HFFc6 (cell line): Measurements from ENCODE around the gene CPNE7. TPM values are rescaled to one million over a fixed set of nuclear protein-coding genes. Genes with fewer than 3 reads are reported as not detected.

Experiments used
- DNase-seq: peaks from one replicate; pipeline ENCODE4 v3.0.0-alpha.2; 2018
- H3K27ac Mint-ChIP-seq: 2 replicates; pipeline ENCODE4 v1.8.0; 2020; ENCODE audit warnings: mild to moderate bottlenecking, mixed read lengths
- H3K27me3 Mint-ChIP-seq: 2 replicates; pipeline ENCODE4 v1.8.0; 2021; ENCODE audit warnings: mild to moderate bottlenecking, moderate library complexity, mixed read lengths; ENCODE audit not compliant: insufficient read depth
- H3K36me3 Mint-ChIP-seq: 2 replicates; pipeline ENCODE4 v1.8.0; 2021; ENCODE audit warnings: low read depth, mixed read lengths
- H3K4me1 Mint-ChIP-seq: 2 replicates; pipeline ENCODE4 v1.8.0; 2020; ENCODE audit warnings: low read depth, mixed read lengths
- H3K4me3 Mint-ChIP-seq: 2 replicates; pipeline ENCODE4 v1.8.0; 2020; ENCODE audit warnings: mild to moderate bottlenecking, moderate library complexity, mixed read lengths
- H3K9me3 Mint-ChIP-seq: 2 replicates; pipeline ENCODE4 v1.8.0; 2020; ENCODE audit warnings: mild to moderate bottlenecking, mixed read lengths
- total RNA-seq, 6 experiments: library from RNA; stranded (reverse); fragmentation: NEBNext Ultra II Directional; extraction: Animal tissue kit (Norgen Biotek cat#: 25700); gene quantifications; 2 replicates in 1 of 6; 3 replicates in 5 of 6; pipeline ENCODE4 v1.2.3, GENCODE V29; 2021
- TF ChIP-seq, protein P1 (sequence below): fragments of 200-600 bp; sonication (generic); IDR thresholded peaks from 2 replicates; pipeline ENCODE4 v1.5.0; 2021; ENCODE audit warnings: antibody characterized with exemption, mild to moderate bottlenecking

CPNE7 gene
- total RNA-seq, 6 experiments from 2014 or later, result 17.6 to 22.2 (median 19.3) TPM

DNA sequence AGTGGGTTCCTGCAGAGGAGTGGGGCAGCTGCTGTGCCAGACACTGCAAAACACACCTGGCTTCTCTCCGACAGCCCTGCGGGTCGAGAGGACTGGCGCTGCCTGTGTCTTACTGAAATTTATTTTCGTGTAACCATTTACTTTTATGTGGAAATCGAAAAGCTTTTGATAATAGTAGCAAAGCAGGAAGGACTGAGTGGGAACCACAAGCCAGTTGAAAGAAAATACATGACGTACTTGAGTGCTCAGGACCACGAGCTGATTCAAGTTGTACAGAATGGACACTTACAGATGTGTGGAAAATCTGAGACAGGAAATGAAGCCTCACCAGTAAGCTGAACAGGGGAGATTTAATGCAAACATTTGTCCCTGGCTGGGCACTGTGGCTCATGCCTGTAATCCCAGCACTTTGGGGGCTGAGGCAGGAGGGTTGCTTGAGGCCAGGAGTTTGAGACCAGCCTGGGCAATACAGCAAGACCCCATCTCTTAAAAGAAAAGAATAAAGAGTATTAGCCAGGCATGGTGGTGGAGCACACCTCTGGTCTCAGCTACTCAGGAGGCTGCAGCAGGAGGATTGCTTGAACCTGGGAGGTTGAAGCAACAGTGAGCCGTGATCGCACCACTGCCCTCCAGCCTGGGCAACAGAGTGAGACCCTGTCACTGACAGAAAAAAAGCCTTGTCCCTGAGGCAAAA, 26.4 kb upstream of the CPNE7 start:
- peaks cover 28% of the 10 kb centered on the region for H3K36me3 Mint-ChIP-seq
- no peak overlapping the region for H3K27ac Mint-ChIP-seq
- H3K4me1 Mint-ChIP-seq, result no peaks in the 10 kb centered on the region
- H3K27me3 Mint-ChIP-seq, result peaks cover 2% of the 10 kb centered on the region; the same call in 1 of the 2 replicates
- no peak for DNase-seq
- TF ChIP-seq, protein P1, sequence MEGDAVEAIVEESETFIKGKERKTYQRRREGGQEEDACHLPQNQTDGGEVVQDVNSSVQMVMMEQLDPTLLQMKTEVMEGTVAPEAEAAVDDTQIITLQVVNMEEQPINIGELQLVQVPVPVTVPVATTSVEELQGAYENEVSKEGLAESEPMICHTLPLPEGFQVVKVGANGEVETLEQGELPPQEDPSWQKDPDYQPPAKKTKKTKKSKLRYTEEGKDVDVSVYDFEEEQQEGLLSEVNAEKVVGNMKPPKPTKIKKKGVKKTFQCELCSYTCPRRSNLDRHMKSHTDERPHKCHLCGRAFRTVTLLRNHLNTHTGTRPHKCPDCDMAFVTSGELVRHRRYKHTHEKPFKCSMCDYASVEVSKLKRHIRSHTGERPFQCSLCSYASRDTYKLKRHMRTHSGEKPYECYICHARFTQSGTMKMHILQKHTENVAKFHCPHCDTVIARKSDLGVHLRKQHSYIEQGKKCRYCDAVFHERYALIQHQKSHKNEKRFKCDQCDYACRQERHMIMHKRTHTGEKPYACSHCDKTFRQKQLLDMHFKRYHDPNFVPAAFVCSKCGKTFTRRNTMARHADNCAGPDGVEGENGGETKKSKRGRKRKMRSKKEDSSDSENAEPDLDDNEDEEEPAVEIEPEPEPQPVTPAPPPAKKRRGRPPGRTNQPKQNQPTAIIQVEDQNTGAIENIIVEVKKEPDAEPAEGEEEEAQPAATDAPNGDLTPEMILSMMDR, result no peak
- no peaks in the 10 kb centered on the region for H3K9me3 Mint-ChIP-seq
- H3K4me3 Mint-ChIP-seq, result no peak overlapping the region

- TF ChIP-seq, protein P1, result no peak
- H3K36me3 Mint-ChIP-seq, result peaks cover 28% of the 10 kb centered on the region
- H3K4me1 Mint-ChIP-seq, result no peaks in the 10 kb centered on the region
- H3K27me3 Mint-ChIP-seq, result peaks cover 2% of the 10 kb centered on the region; the same call in 1 of the 2 replicates
- no peak overlapping the region for H3K4me3 Mint-ChIP-seq
- no peak for DNase-seq
- no peaks in the 10 kb centered on the region for H3K9me3 Mint-ChIP-seq
- no peak overlapping the region for H3K27ac Mint-ChIP-seq
These were observed 25.0 kb upstream of the CPNE7 start for GRCh38 chr16:89550421-89551007.

GRCh38 chr16:89552329-89552728, 23.2 kb upstream of the CPNE7 start:
- H3K27ac Mint-ChIP-seq, result no peak overlapping the region
- TF ChIP-seq, protein P1, result no peak
- H3K4me1 Mint-ChIP-seq, result peaks cover 3% of the 10 kb centered on the region
- no peak overlapping the region for H3K4me3 Mint-ChIP-seq
- no peak for DNase-seq
- no peaks in the 10 kb centered on the region for H3K9me3 Mint-ChIP-seq
- H3K27me3 Mint-ChIP-seq, result peaks cover 2% of the 10 kb centered on the region; the same call in 1 of the 2 replicates
- H3K36me3 Mint-ChIP-seq, result peaks cover 36% of the 10 kb centered on the region

DNA sequence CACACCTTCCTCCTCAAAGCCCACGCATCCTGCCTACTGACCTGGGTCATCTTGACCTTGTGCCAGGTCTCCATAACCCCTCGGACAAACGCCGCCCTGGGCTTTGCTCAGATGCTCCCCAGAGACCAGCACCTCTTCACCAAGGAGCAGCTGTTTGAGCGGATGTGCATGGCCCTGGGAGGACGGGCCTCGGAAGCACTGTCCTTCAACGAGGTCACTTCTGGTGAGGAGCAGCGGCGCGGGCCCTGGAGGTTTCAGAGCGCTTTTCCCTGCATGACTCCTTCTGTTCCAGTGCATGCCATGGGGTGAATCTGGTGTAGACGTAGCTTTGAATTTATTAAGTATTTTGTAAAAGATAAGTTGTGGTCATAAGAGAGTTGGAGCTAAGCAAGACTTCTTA, 22.6 kb upstream of the CPNE7 start:
- H3K27ac Mint-ChIP-seq, result no peak overlapping the region
- H3K27me3 Mint-ChIP-seq, result peaks cover 2% of the 10 kb centered on the region; the same call in 1 of the 2 replicates
- peaks cover 8% of the 10 kb centered on the region for H3K4me1 Mint-ChIP-seq
- peaks cover 40% of the 10 kb centered on the region for H3K36me3 Mint-ChIP-seq
- TF ChIP-seq, protein P1, result no peak
- no peak for DNase-seq
- no peaks in the 10 kb centered on the region for H3K9me3 Mint-ChIP-seq
- H3K4me3 Mint-ChIP-seq, result no peak overlapping the region

- Mint-ChIP-seq H3K36me3 (peaks cover 32% of the 10 kb centered on the region), H3K4me3 (no peak overlapping the region), H3K27ac (no peak overlapping the region), H3K9me3 (no peaks in the 10 kb centered on the region), H3K27me3 (peaks cover 4% of the 10 kb centered on the region; the same call in 1 of the 2 replicates), H3K4me1 (peaks cover 10% of the 10 kb centered on the region)
- TF ChIP-seq, protein P1, result no peak
- DNase-seq, result no peak
These were observed 21.8 kb upstream of the CPNE7 start for GRCh38 chr16:89553733-89554132.
